ENCODE results near the gene ATP11A. TPM values are rescaled to one million over a fixed set of nuclear protein-coding genes. Genes with fewer than 3 reads are reported as not detected.
A peak's percentile ranks its signal among the peaks of the same experiment; 100 is the strongest.
"Not testable (repeated sequence)": the region's sequence is repeated elsewhere in the genome, so short reads cannot be mapped to it uniquely, and the experiment has no call there.

ATP11A gene
- total RNA-seq, 3 donors from 2014 or later = 22.1 to 27.2 (median 26.8) TPM

GRCh38 chr13:112782429-112783010 lies 92.7 kb downstream of the ATP11A start:
- Histone ChIP-seq H3K27ac (peak overlapping the region in 1 of 2 donors; percentile 71), H3K9me3 (no peaks in the 10 kb centered on the region), H3K4me3 (no peak overlapping the region), H3K27me3 (no peaks in the 10 kb centered on the region), H3K36me3 (no peaks in the 10 kb centered on the region), H3K4me1 (peaks cover 0 to 3% of the 10 kb centered on the region in 2 donors)
- no peak for DNase-seq (ENCODE audit: low spot score in 2 of 2)
- TF ChIP-seq CTCF (IDR thresholded peaks at IDR 0.05) (no peak), POLR2A (IDR thresholded peaks at IDR 0.05) (no peak), POLR2AphosphoS5 (IDR thresholded peaks at IDR 0.05) (no peak)
- intact Hi-C loops (cut with DNase I; ENCODE audit: low total_unique reads) = no loop called here

GRCh38 chr13:112783135-112783977 lies 93.5 kb downstream of the ATP11A start:
- TF ChIP-seq POLR2AphosphoS5 (IDR thresholded peaks at IDR 0.05) (no peak), POLR2A (IDR thresholded peaks at IDR 0.05) (no peak), CTCF (IDR thresholded peaks at IDR 0.05) (no peak)
- intact Hi-C loops (cut with DNase I; ENCODE audit: low total_unique reads) = no loop called here
- Histone ChIP-seq H3K4me1 (peaks cover 0 to 3% of the 10 kb centered on the region in 2 donors), H3K4me3 (no peak overlapping the region), H3K27ac (peak overlapping the region in 1 of 2 donors; percentile 85), H3K36me3 (no peaks in the 10 kb centered on the region), H3K27me3 (no peaks in the 10 kb centered on the region), H3K9me3 (no peaks in the 10 kb centered on the region)
- no peak for DNase-seq (ENCODE audit: low spot score in 2 of 2)

GRCh38 chr13:112783978-112784371 lies 94.1 kb downstream of the ATP11A start:
- TF ChIP-seq CTCF (IDR thresholded peaks at IDR 0.05) = no peak
- no peak for TF ChIP-seq POLR2A (IDR thresholded peaks at IDR 0.05)
- TF ChIP-seq POLR2AphosphoS5 (IDR thresholded peaks at IDR 0.05) = no peak
- H3K36me3 ChIP-seq = no peaks in the 10 kb centered on the region
- H3K27me3 ChIP-seq = no peaks in the 10 kb centered on the region
- no peak for DNase-seq (ENCODE audit: low spot score in 2 of 2)
- H3K9me3 ChIP-seq = no peaks in the 10 kb centered on the region
- H3K4me1 ChIP-seq = peaks cover 0 to 3% of the 10 kb centered on the region in 2 donors
- peak overlapping the region in 1 of 2 donors; percentile 85 for H3K27ac ChIP-seq
- no peak overlapping the region for H3K4me3 ChIP-seq
- intact Hi-C loops (cut with DNase I; ENCODE audit: low total_unique reads) = no loop called here

GRCh38 chr13:112784811-112785482 lies 95.1 kb downstream of the ATP11A start:
- Histone ChIP-seq H3K27ac (no peak overlapping the region), H3K9me3 (no peaks in the 10 kb centered on the region), H3K36me3 (no peaks in the 10 kb centered on the region), H3K27me3 (no peaks in the 10 kb centered on the region), H3K4me3 (no peak overlapping the region), H3K4me1 (peaks cover 0 to 3% of the 10 kb centered on the region in 2 donors)
- TF ChIP-seq POLR2AphosphoS5 (IDR thresholded peaks at IDR 0.05) (no peak), POLR2A (IDR thresholded peaks at IDR 0.05) (no peak), CTCF (IDR thresholded peaks at IDR 0.05) (no peak)
- no peak for DNase-seq (ENCODE audit: low spot score in 2 of 2)
- intact Hi-C loops (cut with DNase I; ENCODE audit: low total_unique reads) = no loop called here

- H3K27me3 ChIP-seq = no peaks in the 10 kb centered on the region
- intact Hi-C loops (cut with DNase I; ENCODE audit: low total_unique reads) = no loop called here
- TF ChIP-seq CTCF (IDR thresholded peaks at IDR 0.05) (no peak), POLR2A (IDR thresholded peaks at IDR 0.05) (no peak), POLR2AphosphoS5 (IDR thresholded peaks at IDR 0.05) (no peak)
- no peak for DNase-seq (ENCODE audit: low spot score in 2 of 2)
- no peak overlapping the region for H3K4me3 ChIP-seq
- H3K36me3 ChIP-seq = no peaks in the 10 kb centered on the region
- H3K27ac ChIP-seq = no peak overlapping the region
- no peaks in the 10 kb centered on the region for H3K9me3 ChIP-seq
- peaks cover 0 to 3% of the 10 kb centered on the region in 2 donors for H3K4me1 ChIP-seq
Measured at GRCh38 chr13:112785483-112785856, 95.6 kb downstream of the ATP11A start.

- intact Hi-C loops (cut with DNase I; ENCODE audit: low total_unique reads); DNase-seq (ENCODE audit: low spot score in 2 of 2); H3K36me3 ChIP-seq: not testable (repeated sequence)
Measured at GRCh38 chr13:112786810-112787209, 97.0 kb downstream of the ATP11A start.

More at GRCh38 chr13:112786810-112787209, 97.0 kb downstream of the ATP11A start:
- not testable (repeated sequence) for H3K4me1 ChIP-seq, H3K27ac ChIP-seq, H3K27me3 ChIP-seq, H3K4me3 ChIP-seq, H3K9me3 ChIP-seq
